Tibial nerve (tissue), 4 donors: Measurements from ENCODE around the gene HEBP1.

ENCODE experiments used
- CTCF ChIP-seq, 5 experiments: fragments of 200-600 bp in 3 of 5; fragments of 450-650 bp in 2 of 5; sonication (generic) in 3 of 5; IDR thresholded peaks; one replicate each; pipeline ENCODE4 v1.5.1; 2016 to 2019; ENCODE audit warnings: antibody characterized with exemption in 5 of 5, mild to moderate bottlenecking in 3 of 5, moderate library complexity in 2 of 5
- EP300 ChIP-seq, 2 donors: sonication (generic); formaldehyde crosslinking; IDR thresholded peaks; one replicate each; pipeline ENCODE4 v1.6.1; 2017; ENCODE audit warnings: antibody characterized with exemption in 2 of 2, mild to moderate bottlenecking in 1 of 2
- POLR2A ChIP-seq, 2 donors: fragments of 450-650 bp; IDR thresholded peaks; one replicate each; pipeline ENCODE4 v1.6.1; 2017; ENCODE audit warnings: antibody characterized with exemption in 2 of 2, mild to moderate bottlenecking in 2 of 2, moderate library complexity in 2 of 2

- TF ChIP-seq CTCF (IDR thresholded peaks at IDR 0.05) = no peak
- TF ChIP-seq EP300 (IDR thresholded peaks at IDR 0.05) = no peak
- TF ChIP-seq POLR2A (IDR thresholded peaks at IDR 0.05) = no peak
These were observed 5.0 kb downstream of the HEBP1 start for GRCh38 chr12:12995088-12995487.
